NCI-H2081 (cell line): Measurements from ENCODE around the gene MYT1.
"Not testable (repeated sequence)": the region's sequence is repeated elsewhere in the genome, so short reads cannot be mapped to it uniquely, and the experiment has no call there.

ENCODE experiments used
- DNase-seq, 2 experiments: peaks; one replicate each; lab custom pipeline; 2025; lab: John Stamatoyannopoulos, UW

MYT1 gene

GRCh38 chr20:64276817-64277216 lies 112.6 kb downstream of the MYT1 start:
- no peak for DNase-seq

DNA sequence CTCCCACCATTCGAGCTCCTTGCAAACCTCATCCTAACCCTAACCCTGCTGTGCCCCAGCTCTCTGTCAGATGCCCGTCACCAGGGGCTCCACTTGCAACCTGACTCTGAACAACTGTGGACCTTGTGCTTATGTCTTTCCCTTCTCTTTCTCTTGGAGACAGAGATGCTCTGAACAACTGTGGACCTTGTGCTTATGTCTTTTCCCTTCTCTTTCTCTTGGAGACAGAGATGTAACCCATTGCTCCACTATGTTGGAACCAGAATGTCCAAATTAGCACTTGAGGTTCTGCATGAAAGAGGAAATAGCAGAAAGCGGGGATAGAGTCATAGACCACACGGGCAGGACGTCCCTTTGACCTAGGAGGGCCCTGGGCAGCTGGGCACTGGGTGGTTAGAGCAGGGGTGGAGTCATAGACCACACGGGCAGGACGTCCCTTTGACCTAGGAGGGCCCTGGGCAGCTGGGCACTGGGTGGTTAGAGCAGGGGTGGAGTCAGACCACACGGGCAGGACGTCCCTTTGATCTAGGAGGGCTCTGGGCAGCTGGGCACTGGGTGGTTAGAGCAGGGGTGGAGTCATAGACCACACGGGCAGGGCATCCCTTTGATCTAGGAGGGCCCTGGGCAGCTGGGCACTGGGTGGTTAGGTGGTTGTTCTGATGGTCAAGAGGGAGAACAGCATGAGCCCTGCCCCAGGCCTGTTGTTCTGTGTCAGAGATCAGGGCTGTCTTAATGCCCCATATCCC lies 113.5 kb downstream of the MYT1 start:
- no peak for DNase-seq

DNA sequence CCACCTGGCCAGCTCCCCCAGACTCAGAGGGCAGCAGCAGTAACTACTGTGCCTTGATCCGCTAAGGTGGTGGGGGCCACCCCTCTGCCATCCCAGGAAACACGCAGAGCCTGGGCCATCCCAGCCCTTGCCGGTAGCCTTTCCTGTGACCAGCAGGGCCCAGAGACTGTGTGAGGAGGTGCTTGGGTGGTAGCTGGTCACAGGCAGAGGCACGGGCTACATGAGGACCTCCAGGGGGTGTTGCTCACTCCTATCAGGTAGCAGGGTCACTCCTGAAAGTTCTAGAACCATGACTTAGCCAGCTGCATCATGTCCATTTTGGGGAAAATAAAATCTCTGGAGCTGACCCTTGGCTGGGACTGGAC lies 114.0 kb downstream of the MYT1 start:
- DNase-seq, result no peak

DNA sequence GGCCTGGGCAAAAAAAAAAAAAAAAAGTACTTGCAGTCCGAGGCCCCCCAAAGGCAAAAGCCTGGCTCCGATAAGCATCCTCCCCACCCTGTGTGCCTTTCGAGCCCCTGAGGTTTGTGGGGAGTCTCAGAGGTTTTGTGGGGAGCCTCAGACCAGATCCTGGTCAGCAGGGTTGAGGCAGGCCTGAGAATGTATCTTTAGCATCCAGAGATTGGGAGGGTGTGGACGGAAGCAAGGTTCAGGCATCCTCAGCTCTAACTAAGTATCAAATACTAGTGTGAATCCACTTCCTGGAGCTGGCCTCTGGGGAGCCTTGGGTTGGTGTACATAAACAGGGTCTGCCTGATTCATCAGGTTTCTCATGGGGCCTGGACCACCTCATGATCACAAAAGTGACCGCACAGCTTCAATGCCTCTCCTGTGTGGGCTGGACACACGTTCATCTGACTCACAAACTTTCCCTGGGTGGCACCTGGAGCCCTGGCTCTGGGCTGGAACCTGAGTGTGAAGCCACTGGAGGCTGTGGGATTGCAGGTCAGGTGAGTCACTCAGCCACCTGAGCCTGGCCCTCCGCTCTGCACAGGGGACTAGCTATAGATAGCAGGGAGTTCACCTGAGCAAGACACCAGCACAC lies 115.7 kb downstream of the MYT1 start:
- DNase-seq, result no peak

GRCh38 chr20:64280460-64280843 lies 116.2 kb downstream of the MYT1 start:
- DNase-seq, result no peak

DNA sequence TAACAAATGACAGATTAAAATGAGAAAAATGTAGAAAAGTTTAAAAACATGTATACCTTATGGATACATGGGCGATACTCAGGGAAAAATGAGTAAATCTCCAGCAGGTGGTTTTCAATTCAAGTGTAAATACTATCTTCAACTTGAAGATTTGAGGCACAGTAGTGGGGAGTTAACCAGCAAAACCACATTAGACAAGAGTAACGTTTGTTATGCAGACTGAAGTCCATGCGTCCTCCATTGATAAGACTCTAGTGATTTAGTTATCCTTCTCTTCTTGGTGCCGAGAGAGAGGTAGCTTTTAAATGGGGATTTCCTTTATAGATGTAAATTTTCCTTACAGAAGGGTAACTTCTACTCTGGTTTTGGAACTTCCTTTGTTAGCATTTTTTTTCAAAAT lies 119.4 kb downstream of the MYT1 start:
- DNase-seq, result no peak

GRCh38 chr20:64285579-64286446 lies 121.6 kb downstream of the MYT1 start:
- peak; percentile 40 to 67 for DNase-seq

DNA sequence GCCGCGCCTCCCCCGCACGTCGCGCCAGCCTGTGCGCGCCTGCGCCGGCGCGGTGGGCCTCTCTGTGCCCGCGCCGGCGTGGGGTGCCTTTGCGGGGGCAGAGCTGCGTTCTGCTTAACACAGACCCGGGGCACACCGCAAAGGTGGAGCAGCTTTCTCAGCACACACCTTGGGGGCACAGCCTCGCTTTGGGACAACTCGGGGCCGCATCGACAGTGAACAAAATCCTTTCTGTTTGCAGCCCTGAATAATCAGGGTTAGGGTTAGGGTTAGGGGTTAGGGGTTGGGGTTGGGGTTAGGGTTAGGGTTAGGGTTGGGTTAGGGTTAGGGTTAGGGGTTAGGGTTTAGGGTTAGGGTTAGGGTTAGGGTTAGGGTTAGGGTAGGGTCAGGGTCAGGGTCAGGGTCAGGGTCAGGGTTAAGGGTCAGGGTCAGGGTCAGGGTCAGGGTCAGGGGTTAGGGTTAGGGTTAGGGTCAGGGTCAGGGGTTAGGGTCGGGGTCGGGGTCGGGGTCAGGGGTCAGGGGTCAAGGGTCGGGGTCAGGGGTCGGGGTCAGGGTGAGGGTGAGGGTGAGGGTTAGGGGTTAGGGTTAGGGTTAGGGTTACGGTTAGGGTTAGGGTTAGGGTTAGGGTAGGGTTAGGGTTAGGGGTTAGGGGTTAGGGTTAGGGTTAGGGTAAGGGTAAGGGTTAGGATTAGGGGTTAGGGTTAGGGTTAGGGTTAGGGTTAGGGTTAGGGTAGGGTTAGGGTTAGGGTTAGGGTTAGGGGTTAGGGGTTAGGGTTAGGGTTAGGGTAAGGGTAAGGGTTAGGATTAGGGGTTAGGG lies 122.4 kb downstream of the MYT1 start:
- peak in 1 of 2 experiments; percentile 4 for DNase-seq

- DNase-seq, result not testable (repeated sequence)
Observed at GRCh38 chr20:64287264-64287590, 123.0 kb downstream of the MYT1 start.
